CD14-positive monocyte (primary cell): ENCODE measurements around the gene HERC2. TPM values are rescaled to one million over a fixed set of nuclear protein-coding genes. Genes with fewer than 3 reads are reported as not detected.

Source experiments
- DNase-seq, 3 donors: peaks; one replicate each; pipeline ENCODE4 v3.0.0-alpha.2; 2011 to 2022
- H2AFZ ChIP-seq: 2 replicates; pipeline ENCODE4 v1.6.0; 2012; ENCODE audit warnings: mild to moderate bottlenecking, low read depth, low read length, inconsistent platforms; ENCODE audit not compliant: insufficient read depth, poor library complexity, severe bottlenecking
- H3K27ac ChIP-seq, 2 donors: 1 replicate in 1 of 2; 2 replicates in 1 of 2; pipeline ENCODE4 v1.5.1; 2012 to 2013; ENCODE audit warnings: low read length in 2 of 2, control low read depth in 1 of 2, inconsistent platforms in 1 of 2, low read depth in 1 of 2, mild to moderate bottlenecking in 1 of 2
- H3K27me3 ChIP-seq, 2 donors: one replicate each; pipeline versions ENCODE4 v1.6.0 to v1.6.1; 2011 to 2013; ENCODE audit warnings: low read length in 2 of 2; ENCODE audit not compliant: control insufficient read depth in 2 of 2, insufficient read depth in 2 of 2
- H3K36me3 ChIP-seq, 2 donors: replicated peaks in 1 of 2; 1 replicate in 1 of 2; 2 replicates in 1 of 2; pipeline versions ENCODE4 v1.5.1 to v1.6.1; 2012 to 2013; ENCODE audit warnings: low read length in 2 of 2, control low read depth in 1 of 2, inconsistent platforms in 1 of 2, mild to moderate bottlenecking in 1 of 2; ENCODE audit not compliant: insufficient read depth in 2 of 2, control insufficient read depth in 1 of 2
- H3K4me1 ChIP-seq, 2 donors: 1 replicate in 1 of 2; 2 replicates in 1 of 2; pipeline versions ENCODE4 v1.5.1 to v1.6.1; 2012 to 2013; ENCODE audit warnings: low read length in 2 of 2, control low read depth in 1 of 2, inconsistent platforms in 1 of 2, mild to moderate bottlenecking in 1 of 2, moderate library complexity in 1 of 2; ENCODE audit not compliant: insufficient read depth in 2 of 2, control insufficient read depth in 1 of 2
- H3K4me2 ChIP-seq: replicated peaks from 2 replicates; pipeline ENCODE3; 2012; ENCODE audit warnings: low read length, moderate library complexity, mild to moderate bottlenecking; ENCODE audit not compliant: poor library complexity, severe bottlenecking; ENCODE audit errors: extremely low read depth
- H3K4me3 ChIP-seq, 3 experiments: fragments of 200-600 bp in 1 of 3; sonication (generic) in 1 of 3; replicated peaks in 1 of 3; 1 replicate in 2 of 3; 2 replicates in 1 of 3; pipeline ENCODE4 v1.5.1; 2011 to 2013; ENCODE audit warnings: low read length in 3 of 3, mild to moderate bottlenecking in 3 of 3, control low read depth in 2 of 3, low read depth in 2 of 3, inconsistent platforms in 1 of 3, moderate library complexity in 1 of 3
- H3K79me2 ChIP-seq: 2 replicates; pipeline ENCODE4 v1.6.0; 2012; ENCODE audit warnings: mild to moderate bottlenecking, control low read depth, inconsistent platforms, low read length, moderate library complexity; ENCODE audit not compliant: insufficient read depth
- H3K9ac ChIP-seq: 2 replicates; pipeline ENCODE4 v1.6.0; 2017; ENCODE audit warnings: low read length, mild to moderate bottlenecking; ENCODE audit not compliant: insufficient read depth, poor library complexity, severe bottlenecking
- H3K9me3 ChIP-seq, 2 donors: replicated peaks in 1 of 2; 1 replicate in 1 of 2; 2 replicates in 1 of 2; pipeline versions ENCODE4 v1.5.1 to v1.6.1; 2012 to 2013; ENCODE audit warnings: low read length in 2 of 2, control low read depth in 1 of 2; ENCODE audit not compliant: control insufficient read depth in 1 of 2, insufficient read depth in 1 of 2
- H4K20me1 ChIP-seq: 2 replicates; pipeline ENCODE4 v1.6.0; 2012; ENCODE audit warnings: mild to moderate bottlenecking, low read length, control low read depth, moderate library complexity; ENCODE audit not compliant: insufficient read depth
- H3K27ac Mint-ChIP-seq, 7 donors: one replicate each; pipeline ENCODE4 v1.8.0; 2020; ENCODE audit warnings: mild to moderate bottlenecking in 7 of 7, mixed read lengths in 7 of 7, moderate library complexity in 6 of 7, inconsistent platforms in 2 of 7
- H3K27me3 Mint-ChIP-seq, 3 donors: one replicate each; pipeline ENCODE4 v1.8.0; 2021 to 2022; ENCODE audit warnings: low read depth in 3 of 3, mild to moderate bottlenecking in 3 of 3, mixed read lengths in 3 of 3, moderate library complexity in 3 of 3, inconsistent platforms in 1 of 3
- H3K36me3 Mint-ChIP-seq, 2 donors: one replicate each; pipeline ENCODE4 v1.8.0; 2020; ENCODE audit warnings: mixed read lengths in 2 of 2, inconsistent platforms in 1 of 2, mild to moderate bottlenecking in 1 of 2
- H3K4me1 Mint-ChIP-seq: one replicate; pipeline ENCODE4 v1.8.0; 2020; ENCODE audit warnings: mild to moderate bottlenecking, mixed read lengths
- H3K4me3 Mint-ChIP-seq, 2 donors: one replicate each; pipeline ENCODE4 v1.8.0; 2020; ENCODE audit warnings: mild to moderate bottlenecking in 2 of 2, mixed read lengths in 2 of 2, moderate library complexity in 1 of 2
- H3K9me3 Mint-ChIP-seq, 7 donors: one replicate each; pipeline ENCODE4 v1.8.0; 2020 to 2022; ENCODE audit warnings: mixed read lengths in 7 of 7, mild to moderate bottlenecking in 6 of 7, moderate library complexity in 6 of 7, inconsistent platforms in 2 of 7
- CTCF ChIP-seq: fragments of 200-600 bp; IDR thresholded peaks from one replicate; pipeline ENCODE4 v1.8.0; 2022; ENCODE audit warnings: antibody characterized with exemption, mild to moderate bottlenecking
- WGBS: methylation state at CpG from one replicate; pipeline ENCODE4 v1.1.5; 2013; ENCODE audit warnings: missing lambda C conversion rate; ENCODE audit not compliant: insufficient coverage; 5-methylcytosine and 5-hydroxymethylcytosine counted together
- intact Hi-C, 2 donors: fragments of 100-400 bp; cut with micrococcal nuclease; formaldehyde crosslinking; loops; one replicate each; pipeline versions ENCODE4 v1.15.0 to v1.15.1; 2023
- polyA plus RNA-seq, 3 donors: library from polyadenylated mRNA; depleted of rRNA in 1 of 3; unstranded in 2 of 3; stranded (reverse) in 1 of 3; fragments of 300-500 nt in 2 of 3; fragments of >200 nt in 1 of 3; fragmentation: Illumina TruSeq in 2 of 3; gene quantifications; 1 replicate in 2 of 3; 2 replicates in 1 of 3; pipeline ENCODE4 v1.2.3, GENCODE V29; 2012 to 2021

HERC2 gene
- polyA plus RNA-seq, 3 donors = 3.1 to 9.0 (median 4.7) TPM

- DNase-seq = no peak
- no peaks in the 10 kb centered on the region for H3K36me3 ChIP-seq
- H3K27me3 ChIP-seq = no peaks in the 10 kb centered on the region
- H3K4me3 Mint-ChIP-seq = no peak overlapping the region
- peaks cover 0 to 4% (median 2%) of the 10 kb centered on the region in 3 donors for H3K27me3 Mint-ChIP-seq
- H2AFZ ChIP-seq = no peak overlapping the region
- intact Hi-C loops = no loop called here
- no peak overlapping the region for H3K4me2 ChIP-seq
- no peak overlapping the region for H3K27ac ChIP-seq
- H3K4me1 Mint-ChIP-seq = no peaks in the 10 kb centered on the region
- no peaks in the 10 kb centered on the region for H3K9me3 ChIP-seq
- H4K20me1 ChIP-seq = no peaks in the 10 kb centered on the region
- H3K9ac ChIP-seq = no peak overlapping the region
- no CpG with 5 or more reads among the region's 1 CpG for WGBS
- no peak overlapping the region for H3K27ac Mint-ChIP-seq
- H3K79me2 ChIP-seq = no peaks in the 10 kb centered on the region
- no peak for TF ChIP-seq CTCF
- peaks cover 2 to 13% (median 4%) of the 10 kb centered on the region in 7 donors for H3K9me3 Mint-ChIP-seq
- H3K4me1 ChIP-seq = no peaks in the 10 kb centered on the region
- H3K4me3 ChIP-seq = no peak overlapping the region
- H3K36me3 Mint-ChIP-seq = no peaks in the 10 kb centered on the region
Measured at GRCh38 chr15:28075573-28075972, 246.4 kb downstream of the HERC2 start.

GRCh38 chr15:28068930-28069329 lies 253.0 kb downstream of the HERC2 start:
- no peak overlapping the region for H3K4me3 Mint-ChIP-seq
- H3K4me1 Mint-ChIP-seq = no peaks in the 10 kb centered on the region
- WGBS = no CpG with 5 or more reads among the region's 1 CpG
- H3K27me3 Mint-ChIP-seq = peaks cover 0 to 3% (median 3%) of the 10 kb centered on the region in 3 donors
- no peaks in the 10 kb centered on the region for H3K36me3 ChIP-seq
- DNase-seq = no peak
- H3K79me2 ChIP-seq = no peaks in the 10 kb centered on the region
- H3K27me3 ChIP-seq = no peaks in the 10 kb centered on the region
- peaks cover 0 to 14% (median 4%) of the 10 kb centered on the region in 7 donors for H3K9me3 Mint-ChIP-seq
- H3K36me3 Mint-ChIP-seq = no peaks in the 10 kb centered on the region
- H3K9ac ChIP-seq = no peak overlapping the region
- H3K27ac Mint-ChIP-seq = no peak overlapping the region
- no peak overlapping the region for H3K27ac ChIP-seq
- intact Hi-C loops = no loop called here
- no peaks in the 10 kb centered on the region for H4K20me1 ChIP-seq
- no peaks in the 10 kb centered on the region for H3K4me1 ChIP-seq
- no peaks in the 10 kb centered on the region for H3K9me3 ChIP-seq
- no peak overlapping the region for H3K4me2 ChIP-seq
- no peak overlapping the region for H3K4me3 ChIP-seq
- no peak overlapping the region for H2AFZ ChIP-seq
- no peak for TF ChIP-seq CTCF
